GM12892 (cell line): Measurements from ENCODE around the gene RAP1GAP2.

Experiments
- POLR2A ChIP-seq: IDR thresholded peaks from 2 replicates; pipeline ENCODE4 v1.6.1; 2011; ENCODE audit warnings: low read depth, low read length, control low read depth
- POLR2AphosphoS5 ChIP-seq: IDR thresholded peaks from 2 replicates; pipeline ENCODE4 v1.6.1; 2011; ENCODE audit warnings: low read depth, low read length, control low read depth
- TAF1 ChIP-seq: IDR thresholded peaks from 2 replicates; pipeline ENCODE4 v1.6.1; 2011; ENCODE audit warnings: low read depth, mild to moderate bottlenecking, control low read depth, low read length, borderline replicate concordance

DNA sequence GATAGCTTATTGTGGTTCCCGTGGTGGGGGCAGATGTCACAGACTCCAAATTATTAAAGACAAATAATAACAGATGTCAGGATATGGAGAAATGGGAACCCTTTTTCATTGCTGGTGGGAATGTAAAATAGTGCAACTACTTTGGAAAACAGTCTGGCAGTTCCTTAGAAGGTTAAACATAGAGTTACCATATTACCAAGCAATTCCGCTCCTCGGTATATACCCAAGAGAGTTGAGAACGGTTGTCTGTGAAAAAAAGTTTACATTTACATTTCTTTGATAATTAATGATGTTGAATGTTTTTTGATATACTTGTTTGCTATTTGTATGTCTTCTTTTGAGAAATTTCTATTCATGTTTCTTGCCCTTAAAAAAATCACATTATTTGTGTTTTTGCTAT, 226.0 kb downstream of the RAP1GAP2 start:
- TF ChIP-seq TAF1 (no peak), POLR2AphosphoS5 (no peak), POLR2A (no peak)
